CMK (cell line): Measurements from ENCODE around the gene KRTAP12-1.

Source experiments
- DNase-seq: peaks from one replicate; pipeline ENCODE4 v3.0.0-alpha.2; 2010; ENCODE audit warnings: low read depth

KRTAP12-1 gene

GRCh38 chr21:44681861-44682579, at the start of gene KRTAP12-1:
Gene KRTAP12-1 (minus strand): TSS chr21:44682163. CDS start chr21:44682123, 40 bp downstream.
- DNase-seq: no peak

GRCh38 chr21:44730951-44731579, 49.1 kb upstream of the KRTAP12-1 start:
- DNase-seq: peak; percentile 20

GRCh38 chr21:44730028-44730395, 48.0 kb upstream of the KRTAP12-1 start:
- no peak for DNase-seq

GRCh38 chr21:44729336-44730027, 47.5 kb upstream of the KRTAP12-1 start:
- DNase-seq: no peak

- DNase-seq: no peak
Observed at GRCh38 chr21:44728716-44729115, 46.8 kb upstream of the KRTAP12-1 start.

GRCh38 chr21:44727757-44728156, 45.8 kb upstream of the KRTAP12-1 start:
- DNase-seq: no peak

- DNase-seq: no peak
Observed at GRCh38 chr21:44727321-44727720, 45.4 kb upstream of the KRTAP12-1 start.

GRCh38 chr21:44726826-44727225, 44.9 kb upstream of the KRTAP12-1 start:
- DNase-seq: no peak

- no peak for DNase-seq
Observed at GRCh38 chr21:44724926-44725325, 43.0 kb upstream of the KRTAP12-1 start.

- DNase-seq: no peak
Observed at GRCh38 chr21:44724196-44724595, 42.2 kb upstream of the KRTAP12-1 start.

GRCh38 chr21:44723177-44724131, 41.5 kb upstream of the KRTAP12-1 start:
- no peak for DNase-seq

- DNase-seq: no peak
Observed at GRCh38 chr21:44722731-44723130, 40.8 kb upstream of the KRTAP12-1 start.

- no peak for DNase-seq
Observed at GRCh38 chr21:44720170-44720569, 38.2 kb upstream of the KRTAP12-1 start.

- no peak for DNase-seq
Observed at GRCh38 chr21:44718571-44718970, 36.6 kb upstream of the KRTAP12-1 start.

GRCh38 chr21:44718093-44718492, 36.1 kb upstream of the KRTAP12-1 start:
- no peak for DNase-seq

- DNase-seq: no peak
Observed at GRCh38 chr21:44716984-44717383, 35.0 kb upstream of the KRTAP12-1 start.

- no peak for DNase-seq
Observed at GRCh38 chr21:44714905-44715304, 32.9 kb upstream of the KRTAP12-1 start.

GRCh38 chr21:44713846-44714245, 31.9 kb upstream of the KRTAP12-1 start:
- DNase-seq: no peak

- no peak for DNase-seq
Observed at GRCh38 chr21:44713130-44713529, 31.2 kb upstream of the KRTAP12-1 start.

- DNase-seq: no peak
Observed at GRCh38 chr21:44712203-44713028, 30.5 kb upstream of the KRTAP12-1 start.
